Measurements from ENCODE around the gene DDX21.
"Not testable (repeated sequence)": the region's sequence is repeated elsewhere in the genome, so short reads cannot be mapped to it uniquely, and the experiment has no call there.

DDX21 gene

DNA sequence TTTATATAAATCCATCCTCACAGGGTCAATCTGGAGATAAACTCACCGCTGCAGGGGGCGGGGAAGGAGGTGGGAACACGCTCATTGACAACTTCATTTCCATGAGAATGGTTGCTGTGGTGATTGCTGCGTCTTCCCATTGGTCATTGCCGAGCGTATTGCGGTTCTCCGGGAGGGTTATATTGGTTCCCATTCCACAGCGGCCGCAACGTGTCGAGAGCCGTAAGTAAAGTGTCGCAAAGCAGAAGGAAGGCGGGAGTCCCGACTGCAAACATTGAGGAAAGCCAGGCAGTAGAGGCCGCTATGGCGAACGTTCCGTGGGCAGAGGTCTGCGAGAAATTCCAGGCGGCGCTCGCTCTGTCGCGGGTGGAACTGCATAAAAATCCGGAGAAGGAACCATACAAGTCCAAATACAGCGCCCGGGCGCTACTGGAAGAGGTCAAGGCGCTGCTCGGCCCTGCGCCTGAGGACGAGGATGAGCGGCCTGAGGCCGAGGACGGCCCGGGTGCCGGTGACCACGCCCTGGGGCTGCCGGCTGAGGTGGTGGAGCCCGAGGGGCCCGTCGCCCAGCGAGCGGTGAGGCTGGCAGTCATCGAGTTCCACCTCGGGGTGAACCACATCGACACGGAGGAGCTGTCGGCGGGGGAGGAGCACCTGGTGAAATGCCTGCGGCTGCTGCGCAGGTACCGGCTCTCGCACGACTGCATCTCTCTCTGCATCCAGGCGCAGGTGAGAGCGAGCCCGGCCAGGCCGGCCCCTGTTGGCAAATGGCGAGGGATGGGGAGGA is 32.8 kb downstream of the DDX21 start, which contains the start of gene KIFBP:
Gene KIFBP (plus strand): TSS at position 274 of the 787 bp plus-strand sequence. CDS start 30 bp downstream, at position 304.
- peak; percentile 92 for DNase-seq

DNA sequence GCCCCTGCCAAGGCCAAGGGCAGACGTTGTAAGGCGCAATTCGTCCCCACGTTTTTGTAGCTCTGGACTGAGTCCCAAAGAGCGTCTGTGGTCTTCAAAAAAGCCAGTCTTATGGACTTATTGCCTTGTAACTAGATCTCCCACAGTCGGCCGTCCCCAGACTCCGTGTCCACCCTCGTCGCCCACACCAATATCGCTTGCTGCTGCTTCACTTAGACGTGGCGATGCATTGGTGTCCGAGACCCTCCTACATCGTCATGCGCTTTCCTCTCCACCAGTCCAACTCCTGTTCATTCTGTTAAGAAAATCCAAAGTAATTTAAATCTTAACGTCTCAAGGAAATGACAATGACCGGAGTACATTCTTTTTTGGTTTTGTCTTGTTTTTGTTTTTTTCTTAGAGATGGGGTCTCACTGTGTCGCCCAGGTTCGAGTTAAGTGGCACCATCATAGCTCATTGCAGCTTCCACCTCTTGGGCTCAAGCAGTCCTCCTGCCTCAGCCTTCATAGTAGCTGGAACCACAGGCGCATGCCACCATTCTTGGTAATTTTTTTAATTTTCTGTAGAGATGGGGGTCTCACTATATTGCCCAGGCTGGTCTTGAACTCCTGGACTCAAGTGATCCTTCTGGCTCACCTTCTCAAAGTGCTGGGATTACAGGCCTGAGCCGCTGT is 33.5 kb downstream of the DDX21 start:
- DNase-seq: no peak

DNA sequence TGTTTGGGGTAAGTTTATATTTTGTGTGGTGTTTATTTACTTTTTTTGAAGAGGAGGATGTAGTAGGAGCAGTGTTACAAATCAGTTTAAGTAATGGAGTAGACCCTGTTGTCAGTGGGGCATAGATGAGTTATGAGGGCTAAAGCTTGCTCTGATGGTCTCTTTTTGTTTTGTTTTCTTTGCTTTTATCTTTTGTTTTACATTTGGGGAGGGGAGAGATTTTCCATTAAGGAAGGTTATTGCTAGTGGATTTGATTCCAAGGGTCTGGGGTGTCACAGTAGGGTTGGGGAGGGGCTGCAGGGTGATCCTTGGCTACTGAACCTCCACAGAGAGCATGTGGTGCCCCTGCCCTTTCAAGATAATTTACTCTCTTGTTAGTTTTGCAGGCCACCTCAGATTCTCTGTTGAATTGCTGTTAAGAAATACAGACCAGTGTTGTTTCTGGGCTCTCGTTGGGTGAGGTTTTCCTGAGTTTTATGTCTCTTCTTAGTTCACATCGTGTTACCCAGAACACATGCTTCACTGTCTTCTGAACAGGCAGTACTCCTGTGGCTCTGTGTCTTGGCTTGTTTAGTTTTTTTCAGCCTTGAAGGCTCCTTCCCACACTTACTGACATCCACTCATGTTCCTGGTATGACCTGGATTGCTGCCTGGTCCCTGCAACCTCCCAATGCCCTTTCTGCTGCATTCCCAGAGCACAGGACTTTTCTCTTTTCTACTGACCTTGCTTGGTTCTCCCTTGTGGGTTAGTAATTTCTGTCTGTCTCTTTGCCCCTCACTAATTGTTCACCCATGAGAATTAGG is 36.9 kb downstream of the DDX21 start:
- DNase-seq: no peak

DNA sequence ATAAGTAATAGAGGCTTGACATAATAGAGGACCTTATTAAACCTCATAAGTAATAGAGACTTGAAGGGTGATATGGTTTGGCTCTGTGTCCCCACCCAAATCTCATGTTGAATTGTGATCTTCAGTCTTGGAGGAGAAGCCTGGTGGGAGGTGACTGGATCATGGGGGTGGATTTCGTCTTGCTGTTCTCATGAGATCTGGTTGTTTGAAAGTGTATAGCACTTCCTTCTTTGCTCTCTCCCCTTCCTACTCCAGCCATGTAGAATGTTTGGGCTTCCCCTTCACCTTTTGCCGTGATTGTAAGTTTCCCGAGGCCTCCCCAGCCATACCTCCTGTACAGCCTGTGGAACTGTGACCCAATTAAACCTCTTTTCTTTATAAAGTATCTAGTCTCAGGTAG is 41.2 kb downstream of the DDX21 start:
- no peak for DNase-seq

DNA sequence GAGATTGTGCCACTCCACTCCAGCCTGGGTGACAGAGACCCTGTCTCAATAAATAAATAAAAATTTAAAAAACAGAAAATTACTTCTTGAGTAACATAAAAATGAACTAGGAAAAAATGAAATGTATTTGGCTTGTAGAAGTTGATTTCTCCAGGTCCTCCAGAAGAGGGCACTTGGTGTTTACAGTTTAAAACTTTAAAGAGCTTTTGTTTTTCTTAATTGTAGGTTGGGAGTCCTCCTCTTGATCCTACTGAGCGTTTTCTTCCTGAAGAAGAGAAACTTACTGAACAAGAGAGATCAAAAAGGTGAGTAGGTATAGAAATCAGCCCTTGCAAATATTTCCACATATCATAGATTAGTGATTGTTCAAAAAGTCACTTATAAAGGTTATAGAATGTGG is 48.9 kb downstream of the DDX21 start:
- DNase-seq: no peak

DNA sequence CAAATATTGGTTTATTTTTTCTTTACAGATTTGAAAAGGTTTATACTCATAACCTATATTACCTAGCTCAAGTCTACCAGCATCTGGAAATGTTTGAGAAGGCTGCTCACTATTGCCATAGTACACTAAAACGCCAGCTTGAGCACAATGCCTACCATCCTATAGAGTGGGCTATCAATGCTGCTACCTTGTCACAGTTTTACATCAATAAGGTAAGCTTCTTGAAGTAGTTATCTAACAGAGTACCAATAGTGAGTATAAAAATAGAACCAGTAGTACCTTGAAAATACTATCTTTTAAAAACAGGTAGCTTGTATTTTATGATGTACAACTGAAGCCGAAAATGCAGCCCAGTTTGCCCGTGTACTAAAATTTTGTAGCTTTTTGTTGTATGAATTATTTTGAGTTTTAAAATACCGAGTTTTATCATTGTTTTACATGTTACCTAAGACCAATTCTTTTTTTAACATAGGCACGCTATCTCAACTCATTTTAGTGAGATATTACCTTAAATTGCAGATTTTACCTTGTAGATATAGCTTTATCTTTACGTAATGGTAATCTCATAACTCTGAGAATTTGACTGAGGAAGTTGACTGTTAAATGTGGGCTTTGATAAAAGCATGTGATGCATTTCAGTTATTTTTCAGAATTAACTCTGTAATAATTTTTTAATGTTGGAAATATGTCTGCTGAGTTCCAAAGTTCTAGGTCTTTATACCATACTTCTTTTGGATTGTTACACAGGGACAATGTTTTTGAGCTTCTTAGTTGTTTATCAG is 49.9 kb downstream of the DDX21 start:
- no peak for DNase-seq

DNA sequence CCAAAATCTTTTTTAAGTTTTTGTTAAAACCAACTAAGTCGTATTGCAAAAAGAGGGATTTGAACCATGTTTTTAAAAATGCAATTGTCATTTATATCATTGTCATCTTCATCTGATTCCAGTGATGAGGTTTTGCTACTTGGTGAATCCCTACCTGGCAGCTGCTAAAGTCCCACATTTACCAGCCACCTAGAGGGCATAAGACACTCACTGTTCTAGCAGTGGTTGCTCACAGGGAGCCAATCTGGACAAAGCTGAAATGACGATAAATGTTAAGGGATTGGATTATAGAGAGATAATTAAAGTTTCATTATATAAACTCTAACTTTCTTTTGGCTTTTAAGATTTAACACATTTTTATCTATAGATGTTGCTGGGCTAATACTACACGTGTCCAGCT is 51.3 kb downstream of the DDX21 start:
- DNase-seq: no peak

DNA sequence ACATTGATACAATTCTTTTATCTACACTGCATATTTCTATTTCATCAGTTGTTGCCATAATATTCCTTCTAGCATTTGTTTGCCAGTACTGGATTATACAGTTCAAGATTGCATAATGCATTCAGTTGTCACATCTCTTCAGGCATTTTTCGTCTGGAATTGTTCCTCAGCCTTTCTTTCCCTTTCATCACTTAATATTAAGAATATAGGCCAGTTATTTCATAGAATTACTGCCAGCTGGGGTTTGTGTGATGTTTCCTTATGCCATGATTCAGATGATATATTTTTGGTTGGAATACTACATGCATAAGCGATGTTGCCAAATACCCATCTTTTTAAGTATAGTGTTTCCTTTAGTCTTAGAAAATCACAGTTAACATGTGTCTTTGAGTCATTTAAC is 53.4 kb downstream of the DDX21 start:
- no peak for DNase-seq

DNA sequence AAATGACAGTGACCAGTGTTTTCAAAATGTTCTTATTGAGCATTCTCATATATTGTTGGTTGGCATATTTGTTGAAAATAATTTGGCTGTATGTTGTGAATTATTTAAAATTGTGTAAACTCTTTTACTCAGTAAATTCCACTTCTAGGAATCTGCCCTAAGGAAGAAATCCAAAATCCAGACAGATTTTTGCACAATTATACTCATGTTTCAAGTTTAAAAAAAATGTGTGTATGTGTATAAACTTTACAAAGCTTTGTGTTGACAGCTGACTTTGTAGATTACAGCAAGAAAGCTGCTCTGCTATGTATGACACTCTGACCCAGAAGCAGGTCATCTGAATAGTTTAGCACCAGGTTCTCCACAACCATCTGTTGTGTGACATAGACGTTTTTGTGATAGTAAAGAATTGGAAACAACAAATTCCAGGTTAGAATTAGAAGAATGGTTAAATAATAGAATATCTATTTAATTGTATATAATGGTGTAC is 54.2 kb downstream of the DDX21 start:
- DNase-seq: no peak

DNA sequence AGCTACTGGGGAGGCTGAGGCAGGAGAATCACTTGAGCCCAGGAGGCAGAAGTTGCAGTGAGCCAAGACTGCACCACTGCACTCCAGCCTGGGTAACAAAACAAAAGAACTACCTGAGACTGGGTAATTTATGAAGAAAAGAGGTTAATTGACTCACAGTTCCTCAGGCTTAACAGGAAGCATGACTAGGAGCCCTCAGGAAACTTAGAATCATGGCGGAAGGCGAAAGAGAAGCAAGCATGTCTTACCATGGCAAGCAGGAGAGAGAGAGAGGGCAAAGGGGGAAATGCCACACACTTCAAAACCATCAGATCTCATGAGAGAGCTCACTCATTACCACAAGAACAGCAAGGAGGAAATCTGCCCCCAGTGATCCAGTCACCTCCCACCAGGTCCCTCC is 56.8 kb downstream of the DDX21 start:
- not testable (repeated sequence) for DNase-seq

DNA sequence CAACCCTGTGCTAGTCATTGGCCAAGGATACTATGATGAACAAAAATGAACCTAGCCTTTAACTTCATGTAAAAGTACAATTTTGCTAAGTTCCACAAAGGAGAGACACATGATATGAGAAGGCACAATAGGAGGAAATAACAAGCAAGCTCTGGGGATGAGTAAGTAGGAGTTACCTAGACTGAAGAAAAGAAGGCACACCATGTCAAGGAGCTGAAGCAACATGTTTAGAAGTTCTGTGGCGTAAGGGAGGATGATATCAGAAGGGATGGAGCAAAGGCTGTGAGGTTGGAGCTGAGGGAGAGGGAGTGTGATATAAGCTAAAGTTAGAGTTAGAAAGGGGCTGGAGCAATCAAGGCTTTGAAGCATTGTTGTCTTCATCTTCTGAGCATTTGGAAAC is 58.2 kb downstream of the DDX21 start:
- no peak for DNase-seq

DNA sequence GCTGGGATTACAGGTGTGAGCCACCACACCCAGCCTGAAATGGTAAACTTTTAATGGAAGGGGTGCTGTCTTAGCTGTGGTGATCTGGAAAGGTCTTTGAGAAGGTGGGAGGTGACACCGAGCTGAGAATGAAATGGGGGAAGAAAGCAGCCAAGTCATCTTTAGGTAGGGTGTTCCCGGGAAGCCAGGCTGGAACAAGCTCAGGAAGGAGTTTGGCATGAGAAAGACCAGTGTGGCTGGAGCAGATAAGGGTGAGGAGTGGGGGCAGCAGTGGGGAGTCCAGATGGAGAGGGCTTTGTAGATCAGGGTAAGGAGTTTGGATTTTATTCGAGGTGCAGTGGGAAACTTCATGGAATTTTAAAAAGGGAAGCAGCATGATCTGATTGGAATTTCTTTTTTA is 62.6 kb downstream of the DDX21 start:
- no peak for DNase-seq

DNA sequence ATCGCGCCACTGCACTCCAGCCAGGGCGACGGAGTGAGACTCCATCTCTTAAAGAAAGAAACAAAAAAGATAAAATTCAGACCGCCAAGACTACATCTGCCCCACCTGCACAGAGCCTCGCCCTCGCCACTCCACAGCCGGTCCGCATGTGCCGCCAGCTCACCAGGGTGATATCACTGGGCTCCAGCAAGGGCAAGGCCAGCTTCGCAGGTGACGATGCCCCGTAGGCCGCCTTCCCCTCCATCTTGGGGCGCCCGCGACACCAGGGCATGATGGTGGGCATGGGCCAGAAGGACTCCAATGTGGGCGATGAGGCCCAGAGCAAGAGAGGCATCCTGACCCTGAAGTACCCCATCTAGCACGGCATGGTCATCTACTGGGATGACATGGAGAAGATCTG is 66.6 kb downstream of the DDX21 start:
- DNase-seq: no peak

DNA sequence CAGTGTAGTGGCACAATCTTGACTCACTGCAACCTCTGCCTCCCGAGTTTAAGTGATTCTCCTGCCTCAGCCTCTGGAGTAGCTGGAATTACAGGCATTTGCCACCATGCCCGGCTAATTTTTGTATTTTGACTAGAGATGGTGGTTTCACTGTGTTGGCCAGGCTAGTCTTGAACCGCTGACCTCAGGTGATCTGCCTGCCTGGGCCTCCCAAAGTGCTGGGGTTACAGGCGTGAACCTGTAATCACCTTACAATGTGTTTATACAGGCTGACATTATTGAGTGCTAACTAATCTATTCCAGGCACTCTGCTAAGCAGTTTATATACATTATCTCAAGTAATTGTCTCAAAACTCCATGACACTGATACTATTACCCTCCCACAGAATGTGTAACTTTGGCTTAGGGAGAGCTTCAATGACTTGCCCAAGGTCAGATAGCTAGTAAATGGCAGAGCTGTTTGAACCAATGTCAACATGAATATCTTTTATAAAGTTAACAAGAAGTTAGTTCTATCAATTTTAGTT is 69.5 kb downstream of the DDX21 start:
- DNase-seq: no peak

DNA sequence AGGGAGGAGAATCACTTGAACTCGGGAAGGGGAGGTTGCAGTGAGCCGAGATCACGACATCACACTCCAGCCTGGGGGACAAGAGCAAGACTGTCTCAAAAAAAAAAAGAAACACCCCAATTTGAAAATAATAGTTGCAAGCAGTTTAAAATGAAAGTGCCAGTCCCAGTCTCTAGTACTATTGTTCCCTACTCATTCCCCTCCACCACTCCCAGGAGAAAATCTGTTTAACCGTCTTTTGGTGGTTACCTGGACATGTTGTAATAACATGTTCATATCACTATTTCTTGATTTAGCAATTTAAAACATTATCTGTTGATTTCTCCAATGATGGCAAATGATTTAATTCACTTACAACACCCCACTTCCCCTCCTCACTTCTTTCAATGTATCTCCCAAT is 77.3 kb downstream of the DDX21 start:
- no peak for DNase-seq

Data from right forelimb (tissue), 1 donor.